ENCODE results near the gene UBE4B. TPM values are rescaled to one million over a fixed set of nuclear protein-coding genes. Genes with fewer than 3 reads are reported as not detected.

Gene UBE4B
- total and polyA plus RNA-seq, 2 experiments from 2014 or later = 28.4 to 115 TPM

DNA sequence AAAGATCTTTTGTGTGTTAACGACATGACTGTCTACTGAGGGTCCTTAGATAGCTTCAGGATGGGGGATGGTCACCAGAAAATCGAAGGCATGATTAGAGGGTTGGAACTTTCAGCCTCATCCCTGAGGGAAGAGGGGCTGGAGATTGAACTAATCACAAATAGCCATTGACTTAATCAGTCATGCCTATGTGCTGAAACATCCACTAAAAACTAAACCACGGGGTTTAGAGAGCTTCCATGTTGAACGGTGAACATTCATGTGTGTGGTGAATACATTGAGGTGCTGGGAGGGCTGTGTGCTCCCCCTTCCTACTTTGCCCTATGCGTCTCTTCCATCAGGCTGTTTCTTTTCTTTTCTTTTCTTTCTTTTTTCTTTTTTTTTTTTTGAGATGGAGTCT lies 18.7 kb upstream of the UBE4B start (continued):
- TF ChIP-seq, protein P1, sequence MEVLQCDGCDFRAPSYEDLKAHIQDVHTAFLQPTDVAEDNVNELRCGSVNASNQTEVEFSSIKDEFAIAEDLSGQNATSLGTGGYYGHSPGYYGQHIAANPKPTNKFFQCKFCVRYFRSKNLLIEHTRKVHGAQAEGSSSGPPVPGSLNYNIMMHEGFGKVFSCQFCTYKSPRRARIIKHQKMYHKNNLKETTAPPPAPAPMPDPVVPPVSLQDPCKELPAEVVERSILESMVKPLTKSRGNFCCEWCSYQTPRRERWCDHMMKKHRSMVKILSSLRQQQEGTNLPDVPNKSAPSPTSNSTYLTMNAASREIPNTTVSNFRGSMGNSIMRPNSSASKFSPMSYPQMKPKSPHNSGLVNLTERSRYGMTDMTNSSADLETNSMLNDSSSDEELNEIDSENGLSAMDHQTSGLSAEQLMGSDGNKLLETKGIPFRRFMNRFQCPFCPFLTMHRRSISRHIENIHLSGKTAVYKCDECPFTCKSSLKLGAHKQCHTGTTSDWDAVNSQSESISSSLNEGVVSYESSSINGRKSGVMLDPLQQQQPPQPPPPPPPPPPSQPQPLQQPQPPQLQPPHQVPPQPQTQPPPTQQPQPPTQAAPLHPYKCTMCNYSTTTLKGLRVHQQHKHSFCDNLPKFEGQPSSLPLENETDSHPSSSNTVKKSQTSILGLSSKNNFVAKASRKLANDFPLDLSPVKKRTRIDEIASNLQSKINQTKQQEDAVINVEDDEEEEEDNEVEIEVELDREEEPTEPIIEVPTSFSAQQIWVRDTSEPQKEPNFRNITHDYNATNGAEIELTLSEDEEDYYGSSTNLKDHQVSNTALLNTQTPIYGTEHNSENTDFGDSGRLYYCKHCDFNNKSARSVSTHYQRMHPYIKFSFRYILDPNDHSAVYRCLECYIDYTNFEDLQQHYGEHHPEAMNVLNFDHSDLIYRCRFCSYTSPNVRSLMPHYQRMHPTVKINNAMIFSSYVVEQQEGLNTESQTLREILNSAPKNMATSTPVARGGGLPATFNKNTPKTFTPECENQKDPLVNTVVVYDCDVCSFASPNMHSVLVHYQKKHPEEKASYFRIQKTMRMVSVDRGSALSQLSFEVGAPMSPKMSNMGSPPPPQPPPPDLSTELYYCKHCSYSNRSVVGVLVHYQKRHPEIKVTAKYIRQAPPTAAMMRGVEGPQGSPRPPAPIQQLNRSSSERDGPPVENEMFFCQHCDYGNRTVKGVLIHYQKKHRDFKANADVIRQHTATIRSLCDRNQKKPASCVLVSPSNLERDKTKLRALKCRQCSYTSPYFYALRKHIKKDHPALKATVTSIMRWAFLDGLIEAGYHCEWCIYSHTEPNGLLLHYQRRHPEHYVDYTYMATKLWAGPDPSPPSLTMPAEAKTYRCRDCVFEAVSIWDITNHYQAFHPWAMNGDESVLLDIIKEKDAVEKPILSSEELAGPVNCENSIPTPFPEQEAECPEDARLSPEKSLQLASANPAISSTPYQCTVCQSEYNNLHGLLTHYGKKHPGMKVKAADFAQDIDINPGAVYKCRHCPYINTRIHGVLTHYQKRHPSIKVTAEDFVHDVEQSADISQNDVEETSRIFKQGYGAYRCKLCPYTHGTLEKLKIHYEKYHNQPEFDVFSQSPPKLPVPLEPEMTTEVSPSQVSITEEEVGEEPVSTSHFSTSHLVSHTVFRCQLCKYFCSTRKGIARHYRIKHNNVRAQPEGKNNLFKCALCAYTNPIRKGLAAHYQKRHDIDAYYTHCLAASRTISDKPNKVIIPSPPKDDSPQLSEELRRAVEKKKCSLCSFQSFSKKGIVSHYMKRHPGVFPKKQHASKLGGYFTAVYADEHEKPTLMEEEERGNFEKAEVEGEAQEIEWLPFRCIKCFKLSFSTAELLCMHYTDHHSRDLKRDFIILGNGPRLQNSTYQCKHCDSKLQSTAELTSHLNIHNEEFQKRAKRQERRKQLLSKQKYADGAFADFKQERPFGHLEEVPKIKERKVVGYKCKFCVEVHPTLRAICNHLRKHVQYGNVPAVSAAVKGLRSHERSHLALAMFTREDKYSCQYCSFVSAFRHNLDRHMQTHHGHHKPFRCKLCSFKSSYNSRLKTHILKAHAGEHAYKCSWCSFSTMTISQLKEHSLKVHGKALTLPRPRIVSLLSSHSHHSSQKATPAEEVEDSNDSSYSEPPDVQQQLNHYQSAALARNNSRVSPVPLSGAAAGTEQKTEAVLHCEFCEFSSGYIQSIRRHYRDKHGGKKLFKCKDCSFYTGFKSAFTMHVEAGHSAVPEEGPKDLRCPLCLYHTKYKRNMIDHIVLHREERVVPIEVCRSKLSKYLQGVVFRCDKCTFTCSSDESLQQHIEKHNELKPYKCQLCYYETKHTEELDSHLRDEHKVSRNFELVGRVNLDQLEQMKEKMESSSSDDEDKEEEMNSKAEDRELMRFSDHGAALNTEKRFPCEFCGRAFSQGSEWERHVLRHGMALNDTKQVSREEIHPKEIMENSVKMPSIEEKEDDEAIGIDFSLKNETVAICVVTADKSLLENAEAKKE (CRISPR knock-in tag; IDR thresholded peaks at IDR 0.05) = no peak
- TF ChIP-seq STAT1 (IDR thresholded peaks at IDR 0.05; ENCODE audit: unreplicated experiment) = no peak
- TF ChIP-seq ZNF331 (CRISPR knock-in tag; IDR thresholded peaks at IDR 0.05; ENCODE audit: low read depth) = no peak
- TF ChIP-seq, protein P2, sequence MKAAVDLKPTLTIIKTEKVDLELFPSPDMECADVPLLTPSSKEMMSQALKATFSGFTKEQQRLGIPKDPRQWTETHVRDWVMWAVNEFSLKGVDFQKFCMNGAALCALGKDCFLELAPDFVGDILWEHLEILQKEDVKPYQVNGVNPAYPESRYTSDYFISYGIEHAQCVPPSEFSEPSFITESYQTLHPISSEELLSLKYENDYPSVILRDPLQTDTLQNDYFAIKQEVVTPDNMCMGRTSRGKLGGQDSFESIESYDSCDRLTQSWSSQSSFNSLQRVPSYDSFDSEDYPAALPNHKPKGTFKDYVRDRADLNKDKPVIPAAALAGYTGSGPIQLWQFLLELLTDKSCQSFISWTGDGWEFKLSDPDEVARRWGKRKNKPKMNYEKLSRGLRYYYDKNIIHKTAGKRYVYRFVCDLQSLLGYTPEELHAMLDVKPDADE (IDR thresholded peaks at IDR 0.05) = no peak
- no peak for TF ChIP-seq JUNB (IDR thresholded peaks at IDR 0.05; ENCODE audit: unreplicated experiment)
- TF ChIP-seq, protein P3, sequence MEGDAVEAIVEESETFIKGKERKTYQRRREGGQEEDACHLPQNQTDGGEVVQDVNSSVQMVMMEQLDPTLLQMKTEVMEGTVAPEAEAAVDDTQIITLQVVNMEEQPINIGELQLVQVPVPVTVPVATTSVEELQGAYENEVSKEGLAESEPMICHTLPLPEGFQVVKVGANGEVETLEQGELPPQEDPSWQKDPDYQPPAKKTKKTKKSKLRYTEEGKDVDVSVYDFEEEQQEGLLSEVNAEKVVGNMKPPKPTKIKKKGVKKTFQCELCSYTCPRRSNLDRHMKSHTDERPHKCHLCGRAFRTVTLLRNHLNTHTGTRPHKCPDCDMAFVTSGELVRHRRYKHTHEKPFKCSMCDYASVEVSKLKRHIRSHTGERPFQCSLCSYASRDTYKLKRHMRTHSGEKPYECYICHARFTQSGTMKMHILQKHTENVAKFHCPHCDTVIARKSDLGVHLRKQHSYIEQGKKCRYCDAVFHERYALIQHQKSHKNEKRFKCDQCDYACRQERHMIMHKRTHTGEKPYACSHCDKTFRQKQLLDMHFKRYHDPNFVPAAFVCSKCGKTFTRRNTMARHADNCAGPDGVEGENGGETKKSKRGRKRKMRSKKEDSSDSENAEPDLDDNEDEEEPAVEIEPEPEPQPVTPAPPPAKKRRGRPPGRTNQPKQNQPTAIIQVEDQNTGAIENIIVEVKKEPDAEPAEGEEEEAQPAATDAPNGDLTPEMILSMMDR (conservative IDR thresholded peaks at IDR 0.05; ENCODE audit: low read depth in 2 of 2) = no peak
- no peak for TF ChIP-seq NANOG (IDR thresholded peaks at IDR 0.05; ENCODE audit: borderline replicate concordance)

DNA sequence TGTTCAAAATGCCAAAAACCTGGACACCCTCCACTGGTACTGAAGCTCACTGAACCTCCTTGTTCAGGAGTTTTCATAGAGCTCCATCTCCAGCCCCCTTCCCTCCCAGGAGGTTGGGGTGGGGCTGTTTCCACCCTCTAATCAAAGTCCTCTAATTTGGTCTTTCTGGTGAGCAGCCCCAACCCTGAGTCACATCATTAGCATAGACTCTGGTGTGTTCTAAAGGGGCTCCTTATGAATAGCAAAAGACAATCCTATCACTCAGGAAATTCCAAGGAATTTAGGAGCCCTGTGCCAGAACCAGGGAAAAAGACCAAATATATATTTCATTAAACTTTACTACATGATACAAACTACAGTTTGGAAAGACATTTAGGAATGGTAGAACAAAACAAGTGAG lies 13.2 kb upstream of the UBE4B start:
- Histone ChIP-seq H3F3A (replicated peaks; ENCODE audit: low read depth) (no peaks in the 10 kb centered on the region), H2AFZ (no peak overlapping the region), H3K27ac (ENCODE audit: low read depth) (no peak overlapping the region), H4K20me1 (replicated peaks; ENCODE audit: insufficient read depth) (no peaks in the 10 kb centered on the region), H3K79me2 (replicated peaks; ENCODE audit: insufficient read depth) (no peaks in the 10 kb centered on the region), H3K36me3 (ENCODE audit: insufficient read depth) (no peaks in the 10 kb centered on the region), H3K4me2 (no peak overlapping the region), H3K9me2 (ENCODE audit: insufficient read depth) (no peaks in the 10 kb centered on the region; the same call in 1 of the 2 replicates), H3K4me1 (ENCODE audit: insufficient read depth) (no peaks in the 10 kb centered on the region), H3K27me3 (ENCODE audit: insufficient read depth) (no peaks in the 10 kb centered on the region), H3K4me3 (no peak overlapping the region)
- no peaks in the 10 kb centered on the region for H3K9me3 Mint-ChIP-seq
- no peak overlapping the region for H3K4me3 Mint-ChIP-seq
- H3K4me1 Mint-ChIP-seq = no peaks in the 10 kb centered on the region
- no peak overlapping the region for H3K27ac Mint-ChIP-seq
- H3K36me3 Mint-ChIP-seq (ENCODE audit: low read depth) = no peaks in the 10 kb centered on the region
- ATAC-seq = no peak
- DNase-seq (ENCODE audit: low spot score) = no peak
- H3K27me3 Mint-ChIP-seq (ENCODE audit: insufficient read depth, low read depth, poor library complexity) = peaks cover 9% of the 10 kb centered on the region
- TF ChIP-seq NANOG (IDR thresholded peaks at IDR 0.05; ENCODE audit: borderline replicate concordance) (no peak), CREB1 (CRISPR knock-in tag; IDR thresholded peaks at IDR 0.05; ENCODE audit: low read depth) (no peak), STAT1 (IDR thresholded peaks at IDR 0.05; ENCODE audit: unreplicated experiment) (no peak)

Measured in GM23338 (cell line).